ENCODE results near the gene PRKAG2.

PRKAG2 gene

DNA sequence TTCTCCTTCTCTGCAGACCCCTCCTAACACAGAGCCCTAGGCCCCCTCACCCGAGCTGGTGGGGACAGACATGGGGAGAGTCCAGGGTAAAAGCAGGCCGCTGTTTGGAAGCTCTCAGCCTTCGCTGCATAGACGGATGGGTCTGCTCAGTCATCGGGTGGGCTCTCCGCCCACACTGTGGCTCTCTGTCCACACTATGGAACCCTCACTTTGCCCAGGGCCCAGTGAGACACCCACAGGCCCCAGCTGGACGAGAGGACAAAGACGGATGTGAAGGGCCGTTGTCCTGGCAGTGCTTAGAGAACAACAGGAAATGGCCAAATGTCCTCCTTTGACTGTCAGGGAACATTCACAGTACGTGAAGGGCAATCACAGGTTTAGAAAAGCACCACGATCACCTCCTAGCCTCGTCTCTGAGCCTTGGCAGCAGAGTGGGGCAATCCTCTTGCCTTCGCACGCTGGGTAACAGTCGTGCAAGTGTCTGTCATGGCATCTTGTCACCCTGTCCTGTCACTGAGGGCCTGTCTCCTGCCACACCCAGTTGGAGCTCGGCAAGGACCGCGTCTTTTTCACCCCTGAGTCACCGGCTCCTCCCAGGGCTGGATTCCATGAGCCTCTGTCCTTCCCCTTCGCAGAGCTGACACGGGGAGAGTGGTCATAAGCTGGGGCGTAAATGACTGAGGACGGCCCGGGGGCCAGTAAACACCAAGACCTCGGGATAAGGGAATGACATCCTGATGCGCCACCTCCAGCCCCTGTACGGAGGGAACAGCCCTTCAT, 80.6 kb downstream of the PRKAG2 start:
- Histone ChIP-seq H3K4me2 (no peak overlapping the region), H3K4me1 (ENCODE audit: low read depth, poor library complexity, severe bottlenecking) (no peaks in the 10 kb centered on the region), H3K27ac (no peak overlapping the region), H3K79me2 (ENCODE audit: insufficient read depth, low read depth) (no peaks in the 10 kb centered on the region), H3K27me3 (ENCODE audit: insufficient read depth, low read depth) (no peaks in the 10 kb centered on the region), H3K4me3 (IDR thresholded peaks at IDR 0.05; ENCODE audit: insufficient read depth, low read depth, low read length) (no peak overlapping the region), H4K20me1 (ENCODE audit: insufficient read depth) (no peaks in the 10 kb centered on the region), H3K9ac (no peak overlapping the region), H3K36me3 (ENCODE audit: insufficient read depth) (no peaks in the 10 kb centered on the region), H2AFZ (ENCODE audit: low read depth) (no peak overlapping the region)
- no peak for TF ChIP-seq CTCF (conservative IDR thresholded peaks at IDR 0.05; ENCODE audit: low read depth, low read length)

- no peak for TF ChIP-seq CTCF (conservative IDR thresholded peaks at IDR 0.05; ENCODE audit: low read depth, low read length)
- H3K9ac ChIP-seq, result no peak overlapping the region
- H3K27ac ChIP-seq, result no peak overlapping the region
- H3K36me3 ChIP-seq (ENCODE audit: insufficient read depth), result no peaks in the 10 kb centered on the region
- no peaks in the 10 kb centered on the region for H3K27me3 ChIP-seq (ENCODE audit: insufficient read depth, low read depth)
- H4K20me1 ChIP-seq (ENCODE audit: insufficient read depth), result no peaks in the 10 kb centered on the region
- no peak overlapping the region for H3K4me2 ChIP-seq
- H2AFZ ChIP-seq (ENCODE audit: low read depth), result no peak overlapping the region
- H3K4me3 ChIP-seq (IDR thresholded peaks at IDR 0.05; ENCODE audit: insufficient read depth, low read depth, low read length), result no peak overlapping the region
- H3K79me2 ChIP-seq (ENCODE audit: insufficient read depth, low read depth), result no peaks in the 10 kb centered on the region
- H3K4me1 ChIP-seq (ENCODE audit: low read depth, poor library complexity, severe bottlenecking), result no peaks in the 10 kb centered on the region
Measured at GRCh38 chr7:151795168-151795811, 81.6 kb downstream of the PRKAG2 start.

DNA sequence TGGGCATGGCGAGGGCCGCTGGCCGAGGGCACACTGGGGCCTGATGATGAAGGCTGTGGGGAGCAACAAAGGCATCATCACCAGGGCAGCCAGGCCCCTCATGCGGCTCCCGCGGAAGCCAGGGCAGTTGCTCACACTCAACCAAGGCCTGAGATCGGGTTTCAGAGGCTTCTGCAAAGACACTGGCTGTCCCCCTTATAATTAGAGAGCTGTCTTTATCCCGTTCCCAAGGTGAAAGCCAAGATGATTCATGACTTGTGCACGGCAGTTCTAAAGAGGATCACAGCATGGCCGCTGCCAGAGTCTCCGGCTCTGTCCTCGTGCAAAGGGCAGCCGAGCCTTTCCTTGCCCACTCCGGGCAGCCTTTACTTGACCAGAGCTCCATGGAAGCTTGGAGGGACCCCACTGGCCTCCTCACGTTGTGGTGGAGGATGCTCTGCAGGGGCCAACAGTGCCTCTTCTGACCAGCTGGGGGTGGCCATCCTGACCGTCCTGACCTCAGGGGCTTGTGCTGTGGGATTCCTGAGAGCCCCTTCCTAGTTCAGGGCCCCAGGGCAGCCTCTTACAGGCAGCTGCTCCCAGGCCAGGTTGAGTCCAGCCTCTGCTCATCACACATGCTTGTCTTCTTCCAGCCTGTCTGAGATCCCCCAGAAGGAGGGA, 82.3 kb downstream of the PRKAG2 start:
- H2AFZ ChIP-seq (ENCODE audit: low read depth), result no peak overlapping the region
- no peak for TF ChIP-seq CTCF (conservative IDR thresholded peaks at IDR 0.05; ENCODE audit: low read depth, low read length)
- no peaks in the 10 kb centered on the region for H3K79me2 ChIP-seq (ENCODE audit: insufficient read depth, low read depth)
- no peaks in the 10 kb centered on the region for H4K20me1 ChIP-seq (ENCODE audit: insufficient read depth)
- no peak overlapping the region for H3K4me3 ChIP-seq (IDR thresholded peaks at IDR 0.05; ENCODE audit: insufficient read depth, low read depth, low read length)
- H3K4me2 ChIP-seq, result no peak overlapping the region
- no peak overlapping the region for H3K27ac ChIP-seq
- no peaks in the 10 kb centered on the region for H3K4me1 ChIP-seq (ENCODE audit: low read depth, poor library complexity, severe bottlenecking)
- H3K9ac ChIP-seq, result no peak overlapping the region
- no peaks in the 10 kb centered on the region for H3K27me3 ChIP-seq (ENCODE audit: insufficient read depth, low read depth)
- H3K36me3 ChIP-seq (ENCODE audit: insufficient read depth), result no peaks in the 10 kb centered on the region

DNA sequence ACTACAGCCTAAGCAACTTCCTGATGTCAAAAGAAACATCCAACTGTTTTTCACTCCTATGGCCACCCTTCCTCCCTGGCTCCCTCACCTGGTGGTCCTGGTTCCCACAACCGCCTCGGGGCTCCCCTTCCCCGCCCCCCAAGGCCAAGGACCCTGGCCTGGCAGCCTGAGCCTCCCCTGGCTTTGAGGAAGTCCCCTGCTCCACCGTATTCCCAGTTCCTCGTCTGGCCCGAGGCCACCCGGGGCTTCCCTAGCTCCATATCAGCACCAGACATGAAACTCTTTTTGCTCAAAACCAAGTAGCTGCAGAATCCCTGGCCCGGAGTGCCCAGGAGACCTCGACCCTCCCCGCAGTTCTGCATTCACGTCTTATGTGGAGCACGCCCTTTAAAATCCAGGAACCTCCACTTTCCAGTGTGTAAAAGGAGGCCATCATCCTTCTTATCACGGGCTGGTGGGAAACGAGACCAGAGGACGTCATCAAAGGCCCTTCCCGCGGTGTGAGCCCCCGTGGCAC, 82.9 kb downstream of the PRKAG2 start:
- Histone ChIP-seq H4K20me1 (ENCODE audit: insufficient read depth) (no peaks in the 10 kb centered on the region), H3K36me3 (ENCODE audit: insufficient read depth) (no peaks in the 10 kb centered on the region), H3K79me2 (ENCODE audit: insufficient read depth, low read depth) (no peaks in the 10 kb centered on the region), H3K27me3 (ENCODE audit: insufficient read depth, low read depth) (no peaks in the 10 kb centered on the region), H2AFZ (ENCODE audit: low read depth) (no peak overlapping the region), H3K4me3 (IDR thresholded peaks at IDR 0.05; ENCODE audit: insufficient read depth, low read depth, low read length) (no peak overlapping the region), H3K27ac (no peak overlapping the region), H3K4me2 (no peak overlapping the region), H3K9ac (no peak overlapping the region), H3K4me1 (ENCODE audit: low read depth, poor library complexity, severe bottlenecking) (no peaks in the 10 kb centered on the region)
- TF ChIP-seq CTCF (conservative IDR thresholded peaks at IDR 0.05; ENCODE audit: low read depth, low read length), result no peak
